Measurements from ENCODE around the gene DAPP1. TPM values are rescaled to one million over a fixed set of nuclear protein-coding genes. Genes with fewer than 3 reads are reported as not detected.

The DAPP1 gene
- total RNA-seq, 1 experiment from 2014 or later, result not detected

- CTCF ChIA-PET, result no interaction called here
- Mint-ChIP-seq H3K27ac (no peak overlapping the region), H3K4me1 (no peaks in the 10 kb centered on the region), H3K9me3 (peaks cover 13% of the 10 kb centered on the region), H3K36me3 (no peaks in the 10 kb centered on the region), H3K27me3 (ENCODE audit: low read depth) (no peaks in the 10 kb centered on the region; the same call in none of the 2 replicates), H3K4me3 (no peak overlapping the region)
- ATAC-seq (no peak), DNase-seq (ENCODE audit: low spot score) (no peak)
- no peak for TF ChIP-seq NR2C2 (CRISPR knock-in tag; IDR thresholded peaks at IDR 0.05)
- TF ChIP-seq SP1 (CRISPR knock-in tag; conservative IDR thresholded peaks at IDR 0.05), result no peak
- no peak for TF ChIP-seq PRDM15 (CRISPR knock-in tag; IDR thresholded peaks at IDR 0.05)
- TF ChIP-seq ZNF281 (CRISPR knock-in tag; IDR thresholded peaks at IDR 0.05), result no peak
- TF ChIP-seq NFE2L1 (CRISPR knock-in tag; IDR thresholded peaks at IDR 0.05), result no peak
- TF ChIP-seq STAT6 (CRISPR knock-in tag; conservative IDR thresholded peaks at IDR 0.05; ENCODE audit: low read depth), result no peak
- TF ChIP-seq PREB (CRISPR knock-in tag; IDR thresholded peaks at IDR 0.05; ENCODE audit: borderline replicate concordance), result no peak
- POLR2A ChIA-PET, result no interaction called here
Observed at GRCh38 chr4:99783940-99784339, 32.7 kb upstream of the DAPP1 start.

GRCh38 chr4:99784842-99785241 lies 31.8 kb upstream of the DAPP1 start:
- DNase-seq (ENCODE audit: low spot score) (no peak), ATAC-seq (no peak)
- ChIA-PET POLR2A (no interaction called here), CTCF (no interaction called here)
- Mint-ChIP-seq H3K36me3 (no peaks in the 10 kb centered on the region), H3K27ac (no peak overlapping the region), H3K4me3 (no peak overlapping the region), H3K27me3 (ENCODE audit: low read depth) (no peaks in the 10 kb centered on the region; the same call in none of the 2 replicates), H3K9me3 (peaks cover 5% of the 10 kb centered on the region), H3K4me1 (no peaks in the 10 kb centered on the region)
- TF ChIP-seq NFYB (CRISPR knock-in tag; conservative IDR thresholded peaks at IDR 0.05; ENCODE audit: low read depth) (no peak), ZNF121 (CRISPR knock-in tag; IDR thresholded peaks at IDR 0.05) (no peak), MXD4 (CRISPR knock-in tag; IDR thresholded peaks at IDR 0.05; ENCODE audit: borderline replicate concordance) (no peak), MLX (CRISPR knock-in tag; IDR thresholded peaks at IDR 0.05) (no peak), CBFB (CRISPR knock-in tag; IDR thresholded peaks at IDR 0.05; ENCODE audit: low read depth) (no peak), GTF2I (CRISPR knock-in tag; conservative IDR thresholded peaks at IDR 0.05) (no peak), FOXP1 (CRISPR knock-in tag; IDR thresholded peaks at IDR 0.05; ENCODE audit: borderline replicate concordance) (no peak), STAT6 (CRISPR knock-in tag; conservative IDR thresholded peaks at IDR 0.05; ENCODE audit: low read depth) (no peak), PRRX2 (CRISPR knock-in tag; IDR thresholded peaks at IDR 0.05) (no peak), CTCF (IDR thresholded peaks at IDR 0.05) (no peak)
